Measurements from ENCODE around the gene GPATCH3.

GRCh38 chr1:26922901-26923300 is 22.6 kb upstream of the GPATCH3 start:
- TF ChIP-seq, protein P1, sequence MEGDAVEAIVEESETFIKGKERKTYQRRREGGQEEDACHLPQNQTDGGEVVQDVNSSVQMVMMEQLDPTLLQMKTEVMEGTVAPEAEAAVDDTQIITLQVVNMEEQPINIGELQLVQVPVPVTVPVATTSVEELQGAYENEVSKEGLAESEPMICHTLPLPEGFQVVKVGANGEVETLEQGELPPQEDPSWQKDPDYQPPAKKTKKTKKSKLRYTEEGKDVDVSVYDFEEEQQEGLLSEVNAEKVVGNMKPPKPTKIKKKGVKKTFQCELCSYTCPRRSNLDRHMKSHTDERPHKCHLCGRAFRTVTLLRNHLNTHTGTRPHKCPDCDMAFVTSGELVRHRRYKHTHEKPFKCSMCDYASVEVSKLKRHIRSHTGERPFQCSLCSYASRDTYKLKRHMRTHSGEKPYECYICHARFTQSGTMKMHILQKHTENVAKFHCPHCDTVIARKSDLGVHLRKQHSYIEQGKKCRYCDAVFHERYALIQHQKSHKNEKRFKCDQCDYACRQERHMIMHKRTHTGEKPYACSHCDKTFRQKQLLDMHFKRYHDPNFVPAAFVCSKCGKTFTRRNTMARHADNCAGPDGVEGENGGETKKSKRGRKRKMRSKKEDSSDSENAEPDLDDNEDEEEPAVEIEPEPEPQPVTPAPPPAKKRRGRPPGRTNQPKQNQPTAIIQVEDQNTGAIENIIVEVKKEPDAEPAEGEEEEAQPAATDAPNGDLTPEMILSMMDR (IDR thresholded peaks at IDR 0.05 in 8 of 11, conservative IDR thresholded peaks at IDR 0.05 in 3 of 11) = no peak
- TF ChIP-seq POLR2AphosphoS5 (IDR thresholded peaks at IDR 0.05) = no peak
- TF ChIP-seq POLR2A (IDR thresholded peaks at IDR 0.05) = no peak
